T-helper 17 cell (primary cell): Measurements from ENCODE around the gene TMEM217. TPM values are rescaled to one million over a fixed set of nuclear protein-coding genes. Genes with fewer than 3 reads are reported as not detected.

Experiments
- ATAC-seq: fragments of 150-1000 bp; cut with Tn5 transposase; 2 replicates; pipeline ENCODE4 v1.10.0; 2021; ENCODE audit warnings: mild to moderate bottlenecking, moderate library complexity
- DNase-seq, 3 donors: peaks; one replicate each; pipeline versions ENCODE4 v3.0.0 to v3.0.0-alpha.2; 2020 to 2021
- H3K9me3 ChIP-seq: one replicate; pipeline ENCODE4 v1.7.0; 2013; ENCODE audit warnings: low read length, mild to moderate bottlenecking; ENCODE audit not compliant: control insufficient read depth, poor library complexity, severe bottlenecking
- H3K27ac Mint-ChIP-seq: one replicate; pipeline ENCODE4 v1.8.0; 2022; ENCODE audit warnings: mild to moderate bottlenecking, moderate library complexity, mixed read lengths
- H3K27me3 Mint-ChIP-seq: one replicate; pipeline ENCODE4 v1.8.0; 2022; ENCODE audit warnings: mixed read lengths
- H3K36me3 Mint-ChIP-seq: one replicate; pipeline ENCODE4 v1.8.0; 2022; ENCODE audit warnings: low read depth, mixed read lengths
- H3K4me1 Mint-ChIP-seq: one replicate; pipeline ENCODE4 v1.8.0; 2022; ENCODE audit warnings: mild to moderate bottlenecking, mixed read lengths
- H3K4me3 Mint-ChIP-seq: one replicate; pipeline ENCODE4 v1.8.0; 2022; ENCODE audit warnings: mild to moderate bottlenecking, moderate library complexity, mixed read lengths
- total RNA-seq, 4 donors: library from RNA in 2 of 4; stranded (reverse) in 2 of 4; gene quantifications; one replicate each; pipeline ENCODE4 v1.2.3 and lab custom pipeline; 2022 to 2026

Gene TMEM217
- total RNA-seq, 2 donors from 2014 or later, result 0.37 to 2.0 TPM

DNA sequence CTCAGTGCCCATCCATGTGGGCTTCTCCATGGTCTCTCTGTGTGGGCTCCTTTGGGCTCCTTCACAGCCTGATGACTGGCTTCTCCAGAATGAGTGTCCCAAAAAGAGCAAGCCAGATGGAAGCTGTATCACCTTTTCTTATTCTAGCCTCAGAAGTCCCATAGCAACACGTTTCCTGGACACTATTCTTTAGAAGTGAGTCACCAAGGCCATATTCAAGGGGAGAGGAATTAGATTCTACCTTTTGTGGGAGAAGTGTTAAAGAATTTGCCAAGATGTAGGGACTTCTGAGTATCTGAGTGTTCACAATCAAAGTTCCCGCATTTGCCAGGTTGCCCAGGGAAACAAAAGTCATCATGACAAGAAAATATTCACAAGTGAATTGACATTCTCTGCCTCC lies 21.0 kb downstream of the TMEM217 start:
- ATAC-seq, result no peak
- no peak for DNase-seq
- H3K9me3 ChIP-seq, result no peaks in the 10 kb centered on the region
- H3K4me3 Mint-ChIP-seq, result no peak overlapping the region
- peaks cover 9% of the 10 kb centered on the region for H3K27me3 Mint-ChIP-seq
- no peaks in the 10 kb centered on the region for H3K36me3 Mint-ChIP-seq
- peaks cover 7% of the 10 kb centered on the region for H3K4me1 Mint-ChIP-seq
- H3K27ac Mint-ChIP-seq, result no peak overlapping the region

DNA sequence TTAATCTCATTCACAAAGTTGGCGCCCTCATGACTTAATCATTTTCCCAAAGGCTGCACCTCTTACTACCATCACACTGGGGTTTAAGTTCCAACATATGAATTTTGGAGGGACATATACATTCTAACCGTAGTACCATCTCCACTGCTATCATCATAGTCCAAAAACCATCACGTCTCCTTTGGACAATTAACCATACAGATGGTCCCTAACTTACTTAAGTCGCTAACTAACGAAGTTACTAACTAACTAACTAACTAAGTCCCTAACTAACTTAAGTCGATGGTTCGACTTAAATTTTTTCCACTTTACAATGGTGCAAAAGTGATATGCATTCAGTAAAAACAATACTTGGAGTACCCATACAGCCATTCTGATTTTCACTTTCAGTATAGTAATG lies 24.4 kb downstream of the TMEM217 start:
- no peaks in the 10 kb centered on the region for H3K36me3 Mint-ChIP-seq
- no peak for DNase-seq

DNA sequence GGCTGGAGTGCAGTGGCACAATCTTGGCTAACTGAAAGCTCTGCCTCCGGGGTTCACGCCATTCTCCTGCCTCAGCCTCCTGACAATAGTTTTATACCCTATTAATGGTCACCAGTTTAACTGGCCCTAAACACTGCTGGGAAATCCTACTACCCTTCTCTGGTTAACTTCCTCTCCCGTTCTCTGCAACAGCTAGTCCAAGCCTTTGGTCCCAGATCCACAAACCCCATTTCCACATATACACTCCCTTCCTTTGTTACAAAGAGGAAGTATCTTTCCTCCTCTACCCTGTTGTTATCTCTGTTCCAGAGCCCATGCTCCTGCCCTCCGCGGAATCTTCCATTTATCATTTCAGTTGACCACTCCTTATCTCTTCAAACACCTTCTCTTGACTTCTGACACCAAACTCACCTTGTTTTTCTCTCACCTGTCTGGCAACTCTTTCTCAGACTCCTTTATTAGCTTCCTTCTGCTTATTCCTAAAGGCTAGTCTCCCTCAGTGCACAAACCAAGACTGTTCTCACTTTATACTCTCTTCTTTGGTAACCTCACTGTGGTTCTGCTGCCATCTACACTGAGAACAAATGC lies 25.4 kb downstream of the TMEM217 start:
- DNase-seq (no peak), ATAC-seq (no peak)
- Mint-ChIP-seq H3K27me3 (peaks cover 9% of the 10 kb centered on the region), H3K4me3 (no peak overlapping the region), H3K36me3 (no peaks in the 10 kb centered on the region), H3K4me1 (no peaks in the 10 kb centered on the region), H3K27ac (no peak overlapping the region)
- H3K9me3 ChIP-seq, result no peaks in the 10 kb centered on the region

More for the DNA sequence above, 24.4 kb downstream of the TMEM217 start:
- H3K27me3 Mint-ChIP-seq, result peaks cover 9% of the 10 kb centered on the region
- no peak overlapping the region for H3K4me3 Mint-ChIP-seq
- ATAC-seq, result no peak
- no peak overlapping the region for H3K27ac Mint-ChIP-seq
- H3K9me3 ChIP-seq, result no peaks in the 10 kb centered on the region
- no peaks in the 10 kb centered on the region for H3K4me1 Mint-ChIP-seq

DNA sequence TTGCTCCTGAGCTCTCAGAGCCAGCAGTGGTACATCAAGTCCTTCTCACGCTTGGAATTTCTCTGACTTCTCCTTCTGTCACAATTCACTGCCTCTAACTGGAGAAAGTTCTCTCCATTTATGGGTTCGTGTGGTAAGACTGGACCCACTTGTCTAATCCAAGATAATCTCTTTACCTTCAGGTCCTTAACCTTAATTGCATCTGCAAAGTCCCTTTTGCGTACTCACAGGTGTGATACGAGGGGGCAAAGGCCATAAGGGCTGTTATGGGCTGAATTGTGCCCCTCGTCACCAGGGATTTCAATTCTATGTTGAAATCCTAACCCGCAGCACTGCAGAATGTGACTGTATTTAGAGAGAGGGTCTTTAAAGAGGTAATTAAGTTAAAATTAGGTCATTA lies 27.8 kb downstream of the TMEM217 start:
- Mint-ChIP-seq H3K27me3 (peaks cover 9% of the 10 kb centered on the region), H3K36me3 (no peaks in the 10 kb centered on the region), H3K27ac (peak overlapping the region; percentile 19), H3K4me1 (peaks cover 3% of the 10 kb centered on the region), H3K4me3 (no peak overlapping the region)
- no peaks in the 10 kb centered on the region for H3K9me3 ChIP-seq
- DNase-seq, result no peak
- no peak for ATAC-seq

DNA sequence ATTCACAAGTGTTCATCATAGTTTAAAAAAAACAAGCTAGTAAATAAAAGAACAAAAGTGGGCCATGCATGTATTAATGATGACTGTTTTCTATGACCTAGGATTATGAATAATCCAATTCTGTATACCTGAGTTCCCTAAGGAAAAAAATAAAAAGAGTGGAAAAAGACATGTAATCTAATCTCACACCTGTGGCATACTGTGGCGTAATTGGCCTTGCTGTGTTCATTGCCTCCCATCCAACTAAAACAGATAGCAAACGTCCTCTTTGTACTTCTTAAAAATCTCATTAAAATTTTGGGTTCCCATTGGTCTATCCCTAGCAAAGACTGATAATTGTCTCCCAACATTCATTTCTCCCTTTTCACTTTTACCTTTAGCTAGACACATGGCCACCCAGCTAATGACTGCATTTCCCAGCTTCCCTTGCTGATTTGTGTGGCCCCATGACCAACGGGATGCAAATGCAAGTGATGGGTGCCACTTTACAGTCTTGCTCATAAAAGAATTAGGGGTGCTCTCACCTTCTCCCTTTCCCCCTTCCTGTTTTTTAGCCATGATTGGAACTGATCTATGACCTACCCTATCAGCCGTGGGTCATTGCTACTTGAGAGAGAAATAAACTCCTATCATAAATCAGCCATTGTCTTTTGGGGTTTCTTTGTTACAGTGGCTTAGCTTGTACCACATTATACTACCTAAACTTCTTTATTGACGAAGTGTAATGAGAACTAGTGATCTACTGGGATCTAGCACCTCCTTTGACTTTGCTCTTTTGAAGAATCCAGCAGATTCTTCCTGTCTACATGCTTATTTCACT lies 32.4 kb downstream of the TMEM217 start:
- no peaks in the 10 kb centered on the region for H3K27me3 Mint-ChIP-seq
- H3K27ac Mint-ChIP-seq, result no peak overlapping the region
- no peaks in the 10 kb centered on the region for H3K9me3 ChIP-seq
- H3K4me1 Mint-ChIP-seq, result peaks cover 12% of the 10 kb centered on the region
- no peak for DNase-seq
- no peaks in the 10 kb centered on the region for H3K36me3 Mint-ChIP-seq
- ATAC-seq, result no peak
- no peak overlapping the region for H3K4me3 Mint-ChIP-seq

DNA sequence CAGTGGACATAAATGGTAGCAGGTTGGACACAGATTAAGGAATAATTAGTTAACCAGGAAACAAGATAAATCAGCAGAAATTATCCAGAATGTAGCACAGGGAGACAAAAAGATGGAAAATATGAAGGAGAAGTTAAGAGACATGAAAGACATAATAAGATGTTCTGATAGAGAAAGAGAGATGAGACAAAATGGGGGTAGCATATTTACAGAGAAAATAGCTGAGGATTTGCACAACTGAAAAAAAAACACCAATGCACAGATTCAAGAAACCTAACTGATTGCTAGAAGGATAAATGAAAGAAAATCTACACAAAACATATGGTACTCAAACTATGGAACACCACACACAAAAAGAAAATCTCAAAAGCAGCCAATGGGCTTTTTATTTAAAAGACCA lies 35.0 kb downstream of the TMEM217 start:
- DNase-seq (no peak), ATAC-seq (no peak)
- H3K36me3 Mint-ChIP-seq, result no peaks in the 10 kb centered on the region
- no peaks in the 10 kb centered on the region for H3K27me3 Mint-ChIP-seq
- peak overlapping the region; percentile 74 for H3K27ac Mint-ChIP-seq
- H3K4me1 Mint-ChIP-seq, result peaks cover 12% of the 10 kb centered on the region
- H3K4me3 Mint-ChIP-seq, result peak overlapping the region; percentile 83
- no peaks in the 10 kb centered on the region for H3K9me3 ChIP-seq

DNA sequence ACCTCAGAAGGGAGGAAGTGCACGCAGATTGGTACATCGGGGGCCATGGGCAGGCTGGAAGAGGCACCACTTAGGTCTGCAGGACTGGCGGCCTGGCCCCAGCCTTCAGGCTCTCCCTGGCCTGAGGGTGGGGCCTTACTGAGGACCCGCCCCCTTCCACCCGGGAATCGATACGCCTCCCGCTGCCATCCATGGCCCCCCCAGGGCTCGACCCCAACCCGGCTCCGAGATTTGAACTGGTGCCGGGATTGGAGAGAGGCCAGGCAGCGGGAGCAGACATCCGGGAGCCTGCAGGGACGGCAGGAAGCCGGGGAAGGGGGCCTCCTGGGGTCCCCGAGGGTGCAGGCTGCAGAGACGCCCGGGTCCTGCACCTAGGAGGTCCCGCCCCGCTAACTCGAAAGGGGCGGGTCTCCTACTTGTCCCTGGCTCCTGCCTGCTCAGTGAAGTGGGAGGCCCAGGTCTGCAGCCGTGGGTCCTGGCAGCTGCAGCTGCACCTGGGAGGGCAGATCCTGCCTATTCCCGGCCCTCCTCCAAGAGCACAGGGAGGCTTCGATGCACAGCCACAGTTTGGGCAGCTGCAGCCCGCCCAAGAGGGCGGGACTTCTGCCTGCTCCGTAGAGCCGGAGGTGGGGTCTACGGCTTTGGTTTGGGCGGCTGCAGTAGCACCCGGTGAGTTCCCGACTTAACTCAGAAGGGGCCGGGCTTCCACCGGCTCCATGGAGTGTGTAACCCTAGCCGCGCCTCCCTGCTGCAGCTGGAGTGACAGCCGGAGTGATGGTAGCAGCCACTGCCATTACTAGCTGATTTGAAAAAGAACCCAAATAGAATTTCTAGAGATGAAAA lies 35.6 kb downstream of the TMEM217 start:
- DNase-seq (peak; percentile 42 to 52 (median 46)), ATAC-seq (peak; percentile 96)
- Mint-ChIP-seq H3K4me3 (peak overlapping the region; percentile 83), H3K36me3 (no peaks in the 10 kb centered on the region), H3K27me3 (no peaks in the 10 kb centered on the region), H3K27ac (peak overlapping the region; percentile 74), H3K4me1 (peaks cover 12% of the 10 kb centered on the region)
- H3K9me3 ChIP-seq, result no peaks in the 10 kb centered on the region

DNA sequence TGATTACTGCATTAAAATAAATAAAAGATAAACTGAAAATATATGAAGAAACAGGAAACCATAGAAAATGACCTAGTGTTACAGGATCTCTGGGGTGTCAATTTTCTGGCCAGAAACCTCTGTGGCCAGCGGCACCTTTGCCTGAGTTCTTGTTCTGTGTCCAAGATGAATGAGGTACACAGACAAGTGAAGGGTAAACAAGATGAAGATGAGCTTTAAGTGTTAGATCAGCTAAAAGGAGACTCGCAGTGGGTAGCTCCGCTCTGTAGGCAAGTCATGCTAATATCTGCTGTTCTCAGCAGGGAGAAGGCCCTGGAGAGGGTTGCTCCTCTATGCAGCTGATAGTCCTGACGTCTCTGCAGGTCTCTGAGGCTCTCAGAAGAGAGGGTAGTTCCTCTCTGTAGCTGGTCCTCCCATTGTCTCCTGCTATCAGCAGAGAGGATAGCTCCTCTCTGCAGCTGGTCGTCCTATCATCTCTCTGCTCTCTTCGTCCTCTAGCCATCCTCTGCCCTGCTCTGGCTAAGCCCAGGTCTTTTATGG lies 36.3 kb downstream of the TMEM217 start:
- H3K9me3 ChIP-seq, result no peaks in the 10 kb centered on the region
- Mint-ChIP-seq H3K4me1 (peaks cover 12% of the 10 kb centered on the region), H3K4me3 (peak overlapping the region; percentile 83), H3K27ac (peak overlapping the region; percentile 11), H3K36me3 (no peaks in the 10 kb centered on the region), H3K27me3 (no peaks in the 10 kb centered on the region)
- DNase-seq (no peak), ATAC-seq (no peak)

DNA sequence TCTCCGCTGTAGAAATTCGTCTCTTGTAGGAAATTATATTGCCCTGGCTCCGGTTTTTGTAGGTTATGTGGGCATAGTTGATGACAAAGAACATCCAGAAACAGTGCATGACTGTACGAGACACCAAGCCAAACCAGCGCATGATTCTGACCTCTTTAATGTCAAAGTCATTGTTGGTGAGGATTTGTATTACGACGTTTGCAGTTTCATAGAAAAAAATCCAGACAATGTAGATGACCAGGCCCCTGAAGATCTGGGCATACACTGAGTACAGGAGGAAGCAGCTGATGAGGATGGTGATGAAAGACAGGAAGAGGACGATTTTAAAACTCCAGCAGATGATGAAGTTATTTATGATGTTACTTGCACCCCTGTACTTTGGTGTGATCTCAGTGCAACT lies 39.4 kb downstream of the TMEM217 start:
- H3K4me3 Mint-ChIP-seq, result no peak overlapping the region
- DNase-seq (no peak), ATAC-seq (no peak)
- no peak overlapping the region for H3K27ac Mint-ChIP-seq
- H3K36me3 Mint-ChIP-seq, result no peaks in the 10 kb centered on the region
- peaks cover 12% of the 10 kb centered on the region for H3K4me1 Mint-ChIP-seq
- no peaks in the 10 kb centered on the region for H3K9me3 ChIP-seq
- H3K27me3 Mint-ChIP-seq, result no peaks in the 10 kb centered on the region

DNA sequence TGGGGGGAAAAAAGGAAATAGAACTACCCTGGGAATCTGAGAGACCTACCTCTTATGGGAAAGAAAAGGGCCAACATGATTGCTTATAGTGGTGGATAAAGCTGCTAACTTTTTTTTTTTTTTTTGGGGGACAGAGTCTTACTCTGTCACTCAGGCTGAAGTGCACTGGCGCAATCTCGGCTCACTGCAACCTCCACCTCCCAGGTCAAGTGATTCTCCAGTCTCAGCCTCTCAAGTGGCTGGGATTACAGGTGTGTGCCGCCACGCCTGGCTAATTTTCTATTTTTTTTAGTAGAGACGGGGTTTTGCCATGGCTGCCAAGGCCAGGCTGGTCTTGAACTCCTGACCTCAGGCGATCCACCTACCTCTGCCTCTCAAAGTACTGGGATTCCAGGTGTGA lies 39.9 kb downstream of the TMEM217 start:
- no peak overlapping the region for H3K4me3 Mint-ChIP-seq
- H3K4me1 Mint-ChIP-seq, result peaks cover 10% of the 10 kb centered on the region
- H3K27me3 Mint-ChIP-seq, result no peaks in the 10 kb centered on the region
- H3K36me3 Mint-ChIP-seq, result no peaks in the 10 kb centered on the region
- H3K27ac Mint-ChIP-seq, result no peak overlapping the region
- no peaks in the 10 kb centered on the region for H3K9me3 ChIP-seq
- DNase-seq (no peak), ATAC-seq (no peak)

DNA sequence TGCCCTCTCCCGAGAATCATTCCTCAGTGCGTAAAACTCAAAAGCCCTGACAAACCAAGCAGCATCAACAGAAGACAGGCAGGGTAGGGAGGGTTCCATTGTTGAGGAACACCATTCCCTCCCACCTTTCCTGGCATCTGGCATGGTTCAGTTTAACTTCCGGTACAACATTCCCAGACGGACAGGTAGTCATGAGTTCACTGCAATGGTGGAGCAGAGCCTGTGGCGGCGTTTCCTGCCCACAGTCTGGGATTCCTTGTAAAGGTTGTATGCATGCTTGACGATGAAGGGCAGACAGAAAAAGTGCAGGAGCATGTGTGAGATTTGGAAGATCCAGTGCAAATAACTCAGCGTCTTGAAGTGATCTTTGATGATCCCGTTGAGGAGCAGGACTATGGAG lies 45.7 kb downstream of the TMEM217 start:
- H3K27me3 Mint-ChIP-seq, result no peaks in the 10 kb centered on the region
- DNase-seq, result no peak
- no peak overlapping the region for H3K27ac Mint-ChIP-seq
- no peak for ATAC-seq
- H3K4me3 Mint-ChIP-seq, result no peak overlapping the region
- H3K4me1 Mint-ChIP-seq, result peaks cover 29% of the 10 kb centered on the region
- H3K36me3 Mint-ChIP-seq, result peaks cover 2% of the 10 kb centered on the region
- H3K9me3 ChIP-seq, result no peaks in the 10 kb centered on the region

DNA sequence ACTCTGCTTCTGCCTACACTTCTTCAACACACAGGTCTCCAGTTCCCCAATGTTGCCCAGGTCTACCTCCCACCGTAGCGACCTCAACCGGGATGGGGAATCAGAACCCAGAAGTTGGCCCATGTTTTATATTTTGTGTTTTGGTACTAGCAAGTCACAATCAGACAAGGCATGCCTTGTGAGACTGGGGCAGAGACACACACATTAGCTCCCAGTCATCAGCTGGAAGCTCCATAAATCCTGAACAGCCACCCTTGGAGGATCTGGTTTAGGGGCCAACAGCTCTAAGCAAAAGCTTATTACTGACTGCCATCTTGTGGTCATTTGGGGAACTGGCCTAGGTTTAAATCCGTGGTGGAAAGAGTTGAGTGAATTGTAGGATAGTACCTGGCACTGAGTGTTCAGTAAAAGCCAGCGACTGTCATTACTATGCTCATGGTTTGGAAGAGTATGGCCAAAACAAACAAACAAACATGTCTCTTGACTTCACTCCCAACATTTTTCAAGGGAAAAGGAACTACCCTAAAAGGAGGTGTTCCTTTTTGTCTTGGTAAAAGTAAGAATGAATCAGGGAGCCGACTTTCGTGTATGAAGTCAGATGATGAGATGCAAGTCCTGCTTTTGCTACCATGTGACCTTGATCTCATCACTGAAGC lies 47.5 kb downstream of the TMEM217 start:
- Mint-ChIP-seq H3K36me3 (peaks cover 2% of the 10 kb centered on the region), H3K4me1 (peaks cover 32% of the 10 kb centered on the region), H3K4me3 (no peak overlapping the region), H3K27ac (peak overlapping the region; percentile 98), H3K27me3 (no peaks in the 10 kb centered on the region)
- ATAC-seq (peak; percentile 64), DNase-seq (peak; percentile 34 to 79 (median 52))
- H3K9me3 ChIP-seq, result no peaks in the 10 kb centered on the region
